ENCODE results near the gene COL6A5. TPM values are rescaled to one million over a fixed set of nuclear protein-coding genes. Genes with fewer than 3 reads are reported as not detected.
"Not testable (repeated sequence)": the region's sequence is repeated elsewhere in the genome, so short reads cannot be mapped to it uniquely, and the experiment has no call there.

COL6A5 gene
- total RNA-seq, 1 experiment from 2014 or later: not detected

- Histone ChIP-seq H3K4me1 (ENCODE audit: low read length) (no peaks in the 10 kb centered on the region), H3K4me2 (ENCODE audit: low read depth, low read length, poor library complexity, severe bottlenecking) (no peak overlapping the region), H3K9me2 (replicated peaks; ENCODE audit: insufficient read depth, low read length) (no peaks in the 10 kb centered on the region), H3K79me2 (ENCODE audit: low read length) (no peaks in the 10 kb centered on the region), H3K27me3 (ENCODE audit: low read length) (no peaks in the 10 kb centered on the region), H3K4me3 (ENCODE audit: low read length) (no peak overlapping the region), H2AFZ (ENCODE audit: low read length) (no peak overlapping the region), H3K9me3 (ENCODE audit: low read length) (no peaks in the 10 kb centered on the region), H3K36me3 (ENCODE audit: insufficient read depth, low read length) (no peaks in the 10 kb centered on the region), H4K20me1 (ENCODE audit: insufficient read depth, low read depth, low read length) (no peaks in the 10 kb centered on the region), H3K27ac (ENCODE audit: low read length) (no peak overlapping the region), H3K9ac (ENCODE audit: low read length) (no peak overlapping the region)
- DNase-seq: no peak
These were observed 4.7 kb upstream of the COL6A5 start for GRCh38 chr3:130340766-130341165.

- H3K27ac ChIP-seq (ENCODE audit: low read length): no peak overlapping the region
- H3K4me3 ChIP-seq (ENCODE audit: low read length): no peak overlapping the region
- no peak overlapping the region for H3K9ac ChIP-seq (ENCODE audit: low read length)
- H3K9me2 ChIP-seq (replicated peaks; ENCODE audit: insufficient read depth, low read length): no peaks in the 10 kb centered on the region
- DNase-seq: no peak
- H3K4me1 ChIP-seq (ENCODE audit: low read length): no peaks in the 10 kb centered on the region
- H4K20me1 ChIP-seq (ENCODE audit: insufficient read depth, low read depth, low read length): no peaks in the 10 kb centered on the region
- H3K36me3 ChIP-seq (ENCODE audit: insufficient read depth, low read length): no peaks in the 10 kb centered on the region
- H2AFZ ChIP-seq (ENCODE audit: low read length): no peak overlapping the region
- H3K4me2 ChIP-seq (ENCODE audit: low read depth, low read length, poor library complexity, severe bottlenecking): no peak overlapping the region
- H3K27me3 ChIP-seq (ENCODE audit: low read length): no peaks in the 10 kb centered on the region
- H3K9me3 ChIP-seq (ENCODE audit: low read length): no peaks in the 10 kb centered on the region
- no peaks in the 10 kb centered on the region for H3K79me2 ChIP-seq (ENCODE audit: low read length)
These were observed 4.1 kb upstream of the COL6A5 start for GRCh38 chr3:130341388-130341787.

GRCh38 chr3:130341882-130342281 is 3.6 kb upstream of the COL6A5 start:
- Histone ChIP-seq H3K4me2 (ENCODE audit: low read depth, low read length, poor library complexity, severe bottlenecking) (no peak overlapping the region), H3K4me3 (ENCODE audit: low read length) (no peak overlapping the region), H3K36me3 (ENCODE audit: insufficient read depth, low read length) (no peaks in the 10 kb centered on the region), H3K9me3 (ENCODE audit: low read length) (no peaks in the 10 kb centered on the region), H4K20me1 (ENCODE audit: insufficient read depth, low read depth, low read length) (no peaks in the 10 kb centered on the region), H3K79me2 (ENCODE audit: low read length) (no peaks in the 10 kb centered on the region), H3K27ac (ENCODE audit: low read length) (no peak overlapping the region), H3K4me1 (ENCODE audit: low read length) (no peaks in the 10 kb centered on the region), H2AFZ (ENCODE audit: low read length) (no peak overlapping the region), H3K9me2 (replicated peaks; ENCODE audit: insufficient read depth, low read length) (no peaks in the 10 kb centered on the region), H3K27me3 (ENCODE audit: low read length) (no peaks in the 10 kb centered on the region), H3K9ac (ENCODE audit: low read length) (no peak overlapping the region)
- DNase-seq: no peak

GRCh38 chr3:130342821-130343661 is 2.4 kb upstream of the COL6A5 start:
- no peak for DNase-seq
- H3K9me2 ChIP-seq (replicated peaks; ENCODE audit: insufficient read depth, low read length): no peaks in the 10 kb centered on the region
- H3K36me3 ChIP-seq (ENCODE audit: insufficient read depth, low read length): no peaks in the 10 kb centered on the region
- no peak overlapping the region for H3K27ac ChIP-seq (ENCODE audit: low read length)
- H3K4me2 ChIP-seq (ENCODE audit: low read depth, low read length, poor library complexity, severe bottlenecking): no peak overlapping the region
- H4K20me1 ChIP-seq (ENCODE audit: insufficient read depth, low read depth, low read length): no peaks in the 10 kb centered on the region
- H3K4me3 ChIP-seq (ENCODE audit: low read length): no peak overlapping the region
- no peak overlapping the region for H3K9ac ChIP-seq (ENCODE audit: low read length)
- no peaks in the 10 kb centered on the region for H3K4me1 ChIP-seq (ENCODE audit: low read length)
- no peaks in the 10 kb centered on the region for H3K27me3 ChIP-seq (ENCODE audit: low read length)
- H2AFZ ChIP-seq (ENCODE audit: low read length): no peak overlapping the region
- no peaks in the 10 kb centered on the region for H3K79me2 ChIP-seq (ENCODE audit: low read length)
- H3K9me3 ChIP-seq (ENCODE audit: low read length): no peaks in the 10 kb centered on the region

- H3K27ac ChIP-seq (ENCODE audit: low read length); H3K79me2 ChIP-seq (ENCODE audit: low read length); H3K27me3 ChIP-seq (ENCODE audit: low read length); H3K9me3 ChIP-seq (ENCODE audit: low read length); H2AFZ ChIP-seq (ENCODE audit: low read length); H3K4me2 ChIP-seq (ENCODE audit: low read depth, low read length, poor library complexity, severe bottlenecking); H3K4me1 ChIP-seq (ENCODE audit: low read length); H3K4me3 ChIP-seq (ENCODE audit: low read length); H3K36me3 ChIP-seq (ENCODE audit: insufficient read depth, low read length); H3K9ac ChIP-seq (ENCODE audit: low read length); H3K9me2 ChIP-seq (replicated peaks; ENCODE audit: insufficient read depth, low read length); H4K20me1 ChIP-seq (ENCODE audit: insufficient read depth, low read depth, low read length); DNase-seq: not testable (repeated sequence)
These were observed 2.8 kb downstream of the COL6A5 start for GRCh38 chr3:130348258-130348657.

- DNase-seq: peak; percentile 49
- H3K4me3 ChIP-seq (ENCODE audit: low read length): no peak overlapping the region
- H3K27me3 ChIP-seq (ENCODE audit: low read length): no peaks in the 10 kb centered on the region
- H3K9me3 ChIP-seq (ENCODE audit: low read length): no peaks in the 10 kb centered on the region
- no peak overlapping the region for H2AFZ ChIP-seq (ENCODE audit: low read length)
- no peak overlapping the region for H3K4me2 ChIP-seq (ENCODE audit: low read depth, low read length, poor library complexity, severe bottlenecking)
- H3K36me3 ChIP-seq (ENCODE audit: insufficient read depth, low read length): no peaks in the 10 kb centered on the region
- no peaks in the 10 kb centered on the region for H4K20me1 ChIP-seq (ENCODE audit: insufficient read depth, low read depth, low read length)
- H3K9me2 ChIP-seq (replicated peaks; ENCODE audit: insufficient read depth, low read length): no peaks in the 10 kb centered on the region
- no peak overlapping the region for H3K9ac ChIP-seq (ENCODE audit: low read length)
- H3K4me1 ChIP-seq (ENCODE audit: low read length): no peaks in the 10 kb centered on the region
- H3K79me2 ChIP-seq (ENCODE audit: low read length): no peaks in the 10 kb centered on the region
- H3K27ac ChIP-seq (ENCODE audit: low read length): no peak overlapping the region
These were observed 9.0 kb downstream of the COL6A5 start for GRCh38 chr3:130354430-130354829.

- Histone ChIP-seq H3K4me1 (ENCODE audit: low read length) (no peaks in the 10 kb centered on the region), H4K20me1 (ENCODE audit: insufficient read depth, low read depth, low read length) (no peaks in the 10 kb centered on the region), H3K27me3 (ENCODE audit: low read length) (no peaks in the 10 kb centered on the region), H3K4me3 (ENCODE audit: low read length) (no peak overlapping the region), H3K9me3 (ENCODE audit: low read length) (no peaks in the 10 kb centered on the region), H3K9ac (ENCODE audit: low read length) (no peak overlapping the region), H3K79me2 (ENCODE audit: low read length) (no peaks in the 10 kb centered on the region), H3K27ac (ENCODE audit: low read length) (no peak overlapping the region), H3K36me3 (ENCODE audit: insufficient read depth, low read length) (no peaks in the 10 kb centered on the region), H3K9me2 (replicated peaks; ENCODE audit: insufficient read depth, low read length) (no peaks in the 10 kb centered on the region), H2AFZ (ENCODE audit: low read length) (no peak overlapping the region), H3K4me2 (ENCODE audit: low read depth, low read length, poor library complexity, severe bottlenecking) (no peak overlapping the region)
- DNase-seq: no peak
These were observed 28.6 kb downstream of the COL6A5 start for GRCh38 chr3:130374033-130374432.

- H3K36me3 ChIP-seq (ENCODE audit: insufficient read depth, low read length): no peaks in the 10 kb centered on the region
- no peak overlapping the region for H2AFZ ChIP-seq (ENCODE audit: low read length)
- no peak overlapping the region for H3K4me2 ChIP-seq (ENCODE audit: low read depth, low read length, poor library complexity, severe bottlenecking)
These were observed 29.4 kb downstream of the COL6A5 start for GRCh38 chr3:130374908-130375307.

More at GRCh38 chr3:130374908-130375307, 29.4 kb downstream of the COL6A5 start:
- no peak for DNase-seq
- Histone ChIP-seq H3K79me2 (ENCODE audit: low read length) (no peaks in the 10 kb centered on the region), H4K20me1 (ENCODE audit: insufficient read depth, low read depth, low read length) (no peaks in the 10 kb centered on the region), H3K27ac (ENCODE audit: low read length) (no peak overlapping the region), H3K4me3 (ENCODE audit: low read length) (no peak overlapping the region), H3K9ac (ENCODE audit: low read length) (no peak overlapping the region), H3K9me2 (replicated peaks; ENCODE audit: insufficient read depth, low read length) (no peaks in the 10 kb centered on the region), H3K9me3 (ENCODE audit: low read length) (no peaks in the 10 kb centered on the region), H3K4me1 (ENCODE audit: low read length) (no peaks in the 10 kb centered on the region), H3K27me3 (ENCODE audit: low read length) (no peaks in the 10 kb centered on the region)
